ENCODE measurements around the gene WDR82.

WDR82 gene

DNA sequence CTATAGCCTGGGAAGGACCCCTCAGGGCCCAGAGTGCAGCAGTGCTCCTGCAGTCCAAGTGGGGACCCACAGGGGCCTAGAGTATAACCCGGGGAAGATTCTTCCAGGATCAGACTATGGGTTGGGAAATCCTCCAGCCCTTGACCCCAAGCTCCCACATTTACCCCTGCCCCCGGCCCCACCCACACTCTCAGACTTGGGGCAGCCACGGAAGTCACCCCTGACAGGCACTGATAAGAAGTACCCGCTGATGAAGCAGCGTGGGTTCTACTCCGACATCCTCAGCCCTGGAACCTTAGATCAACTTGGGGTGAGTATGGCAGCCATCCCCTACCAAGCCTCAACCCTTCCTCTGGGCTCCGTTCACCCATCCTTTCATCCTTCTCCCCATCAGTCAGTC, 44.0 kb upstream of the WDR82 start:
- TF ChIP-seq, protein P1, sequence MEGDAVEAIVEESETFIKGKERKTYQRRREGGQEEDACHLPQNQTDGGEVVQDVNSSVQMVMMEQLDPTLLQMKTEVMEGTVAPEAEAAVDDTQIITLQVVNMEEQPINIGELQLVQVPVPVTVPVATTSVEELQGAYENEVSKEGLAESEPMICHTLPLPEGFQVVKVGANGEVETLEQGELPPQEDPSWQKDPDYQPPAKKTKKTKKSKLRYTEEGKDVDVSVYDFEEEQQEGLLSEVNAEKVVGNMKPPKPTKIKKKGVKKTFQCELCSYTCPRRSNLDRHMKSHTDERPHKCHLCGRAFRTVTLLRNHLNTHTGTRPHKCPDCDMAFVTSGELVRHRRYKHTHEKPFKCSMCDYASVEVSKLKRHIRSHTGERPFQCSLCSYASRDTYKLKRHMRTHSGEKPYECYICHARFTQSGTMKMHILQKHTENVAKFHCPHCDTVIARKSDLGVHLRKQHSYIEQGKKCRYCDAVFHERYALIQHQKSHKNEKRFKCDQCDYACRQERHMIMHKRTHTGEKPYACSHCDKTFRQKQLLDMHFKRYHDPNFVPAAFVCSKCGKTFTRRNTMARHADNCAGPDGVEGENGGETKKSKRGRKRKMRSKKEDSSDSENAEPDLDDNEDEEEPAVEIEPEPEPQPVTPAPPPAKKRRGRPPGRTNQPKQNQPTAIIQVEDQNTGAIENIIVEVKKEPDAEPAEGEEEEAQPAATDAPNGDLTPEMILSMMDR (IDR thresholded peaks at IDR 0.05; ENCODE audit: borderline replicate concordance, control extremely low read depth, extremely low read depth, insufficient read depth, missing control alignments), result no peak

GRCh38 chr3:52321481-52321880, 43.0 kb upstream of the WDR82 start:
- in situ Hi-C loops (cut with MboI; ENCODE audit: low sequenced_read_pairs, unreplicated experiment), result no loop called here
- TF ChIP-seq, protein P1 (IDR thresholded peaks at IDR 0.05; ENCODE audit: borderline replicate concordance, control extremely low read depth, extremely low read depth, insufficient read depth, missing control alignments), result no peak

More for the DNA sequence above, 44.0 kb upstream of the WDR82 start:
- in situ Hi-C loops (cut with MboI; ENCODE audit: low sequenced_read_pairs, unreplicated experiment), result no loop called here
- DNase-seq (ENCODE audit: low spot score), result no peak

GRCh38 chr3:52319921-52320595, 41.6 kb upstream of the WDR82 start:
- in situ Hi-C loops (cut with MboI; ENCODE audit: low sequenced_read_pairs, unreplicated experiment), result no loop called here
- no peak for DNase-seq (ENCODE audit: low spot score)
- TF ChIP-seq, protein P1 (IDR thresholded peaks at IDR 0.05; ENCODE audit: borderline replicate concordance, control extremely low read depth, extremely low read depth, insufficient read depth, missing control alignments), result no peak

More at GRCh38 chr3:52321481-52321880, 43.0 kb upstream of the WDR82 start:
- no peak for DNase-seq (ENCODE audit: low spot score)

DNA sequence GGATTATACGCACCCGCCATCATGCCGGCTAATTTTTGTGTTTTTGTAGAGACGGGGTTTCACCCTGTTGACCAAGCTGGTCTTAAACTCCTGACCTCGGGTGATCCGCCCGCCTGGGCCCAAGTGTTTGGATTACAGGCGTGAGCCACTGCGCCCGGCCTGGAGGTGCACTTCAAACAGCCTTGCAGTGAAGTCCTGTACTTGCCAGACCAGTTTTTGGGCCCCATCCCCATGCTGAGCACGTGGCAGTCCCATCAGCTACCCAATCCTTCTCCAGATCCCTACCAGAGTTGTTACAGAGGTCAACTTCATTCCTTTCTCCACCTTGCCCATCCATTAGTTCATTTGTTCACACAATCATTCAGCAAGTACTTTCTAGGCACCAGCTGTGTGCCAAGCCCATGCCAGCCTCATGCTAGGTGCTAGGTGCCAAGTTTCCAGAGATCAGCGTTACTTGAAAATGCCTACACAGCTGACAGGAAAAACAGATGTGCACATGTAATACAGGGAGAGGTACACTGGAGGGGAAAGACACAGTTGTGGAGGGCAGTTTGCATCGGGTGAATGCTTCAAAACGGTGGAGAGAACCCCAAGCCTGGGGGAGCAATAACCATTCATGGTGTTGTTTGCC, 39.9 kb upstream of the WDR82 start:
- no peak for DNase-seq (ENCODE audit: low spot score)
- TF ChIP-seq, protein P1 (IDR thresholded peaks at IDR 0.05; ENCODE audit: borderline replicate concordance, control extremely low read depth, extremely low read depth, insufficient read depth, missing control alignments), result no peak
- in situ Hi-C loops (cut with MboI; ENCODE audit: low sequenced_read_pairs, unreplicated experiment), result no loop called here

DNA sequence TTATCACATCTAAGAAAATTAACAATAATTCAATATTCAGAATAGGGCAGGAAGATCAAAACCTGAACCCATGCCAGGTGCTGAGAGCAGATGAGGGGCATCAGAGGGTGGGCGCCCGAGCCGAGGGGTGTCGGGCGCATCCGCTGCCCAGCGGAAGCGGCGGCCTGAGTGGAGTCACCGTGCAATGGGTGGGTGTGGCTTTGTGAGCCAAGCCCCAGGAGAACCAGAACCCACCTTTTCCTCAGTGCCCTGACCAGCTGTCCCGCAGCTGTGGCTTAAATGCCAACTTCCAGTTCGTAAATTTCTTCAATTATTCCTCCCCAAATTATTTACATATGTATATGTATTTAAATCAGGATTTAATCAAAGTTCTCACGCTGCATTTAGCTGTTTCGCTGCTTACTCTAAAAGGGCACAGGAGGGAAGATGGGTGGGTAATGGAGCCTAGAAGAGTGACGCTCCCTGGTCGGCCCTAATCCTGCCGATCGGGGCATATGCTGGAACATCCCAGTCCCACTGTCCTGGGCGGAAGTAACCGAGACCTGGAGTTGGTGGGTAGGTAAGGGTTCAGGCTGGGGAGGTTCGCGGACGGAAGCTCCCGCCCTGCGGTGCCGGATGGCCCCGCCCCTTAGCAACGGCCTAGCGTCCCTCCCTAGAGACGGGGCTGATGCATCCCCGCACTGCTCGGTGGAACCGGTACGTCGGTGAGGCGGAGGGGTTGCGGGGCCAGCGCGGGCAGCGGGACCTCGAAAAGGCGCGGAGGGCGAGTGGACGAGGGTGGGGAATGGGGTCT, 39.0 kb upstream of the WDR82 start:
- in situ Hi-C loops (cut with MboI; ENCODE audit: low sequenced_read_pairs, unreplicated experiment), result no loop called here
- DNase-seq (ENCODE audit: low spot score), result peak; percentile 79
- TF ChIP-seq, protein P1 (IDR thresholded peaks at IDR 0.05; ENCODE audit: borderline replicate concordance, control extremely low read depth, extremely low read depth, insufficient read depth, missing control alignments), result no peak

DNA sequence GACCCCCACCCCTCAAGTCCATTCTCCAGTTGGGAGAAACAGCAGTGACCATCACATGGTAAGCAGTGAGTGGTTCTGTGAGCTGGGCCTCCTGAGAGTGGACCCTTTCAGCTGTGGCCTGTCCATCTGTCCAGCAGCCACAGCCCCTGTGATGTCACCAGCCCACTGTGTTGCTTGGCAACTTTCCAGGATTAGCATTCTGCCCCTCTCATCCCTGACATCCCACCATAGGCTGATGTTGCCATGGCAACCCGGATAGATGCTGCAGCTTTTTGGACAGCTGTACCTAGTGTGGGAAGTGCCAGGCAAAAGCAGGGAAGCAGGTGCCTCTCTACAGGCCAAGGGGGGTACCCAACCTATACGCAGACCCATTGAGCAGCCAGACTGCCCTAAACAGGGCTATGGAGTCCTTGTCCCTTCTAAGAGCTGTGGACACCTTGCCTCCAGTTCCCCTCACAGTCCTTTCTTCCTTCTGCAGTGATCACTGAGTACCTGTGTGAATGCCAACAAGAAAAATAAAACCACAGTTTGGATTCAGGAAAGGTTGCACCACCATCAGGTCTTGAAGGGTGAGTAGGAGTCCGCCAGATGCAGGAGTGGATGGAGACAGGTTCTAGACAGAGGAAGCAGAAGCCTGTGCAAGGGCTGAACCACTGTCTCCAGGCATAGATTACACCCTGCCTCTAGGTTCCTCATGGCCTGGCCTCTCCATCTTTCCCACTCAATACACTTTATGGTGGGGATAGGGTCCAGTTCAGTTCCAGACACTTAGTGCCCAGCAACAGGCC, 37.7 kb upstream of the WDR82 start, which contains the start of gene DNAH1:
TSS of gene DNAH1 (plus strand) at position 343 of the 788 bp plus-strand sequence. CDS start 6,124 bp downstream, outside the sequence.
- TF ChIP-seq, protein P1 (IDR thresholded peaks at IDR 0.05; ENCODE audit: borderline replicate concordance, control extremely low read depth, extremely low read depth, insufficient read depth, missing control alignments), result no peak
- in situ Hi-C loops (cut with MboI; ENCODE audit: low sequenced_read_pairs, unreplicated experiment), result no loop called here
- no peak for DNase-seq (ENCODE audit: low spot score)
